HepG2 (cell line): ENCODE measurements around the gene ARHGEF4. TPM values are rescaled to one million over a fixed set of nuclear protein-coding genes. Genes with fewer than 3 reads are reported as not detected.

Experiments
- ATAC-seq: fragments of 200-7000 bp; cut with Tn5 transposase; 3 replicates; pipeline ENCODE4 v1.9.1; 2020; ENCODE audit warnings: mild to moderate bottlenecking, moderate library complexity
- BruUV-seq: library from RNA; stranded (reverse); fragments of 400-500 nt; replicated peaks from 2 replicates; lab custom pipeline; 2021; lab: Mats Ljungman, UMichigan
- CTCF ChIA-PET: fragments of 300-600 bp; formaldehyde crosslinking; extraction: SDS; loops from one replicate; lab custom pipeline; 2021; ENCODE audit warnings: low total read pairs, inconsistent platforms, low intra/inter-chr PET ratio; lab: Yijun Ruan, JAX
- POLR2A ChIA-PET: fragments of 350-600 bp; sonication (Branson Sonifier 250); formaldehyde crosslinking; loops from one replicate; lab custom pipeline; 2020; ENCODE audit warnings: antibody characterized with exemption, inconsistent platforms; lab: Yijun Ruan, JAX
- DNase-seq: peaks from one replicate; pipeline ENCODE4 v3.0.0-alpha.2; 2015; ENCODE audit warnings: low spot score
- FAIRE-seq: peaks from 3 replicates; lab custom pipeline; 2011; peaks lifted over from hg19 to GRCh38; lab: Jason Lieb, UNC
- H2AFZ ChIP-seq: one replicate; pipeline ENCODE4 v1.6.1; 2011; ENCODE audit warnings: low read length, inconsistent platforms
- H3K27ac ChIP-seq: fragments of 300-600 bp; 3 replicates; pipeline ENCODE4 v1.8.0; 2011; ENCODE audit warnings: mixed run types, mild to moderate bottlenecking, mixed read lengths, low read length, inconsistent platforms; ENCODE audit not compliant: insufficient read depth; ENCODE audit errors: extremely low read length
- H3K27me3 ChIP-seq, 2 experiments: fragments of 200-600 bp in 1 of 2; 2 replicates in 1 of 2; 3 replicates in 1 of 2; pipeline versions ENCODE4 v1.6.0 to v1.8.0; 2011; ENCODE audit warnings: low read length in 2 of 2, mild to moderate bottlenecking in 2 of 2, moderate library complexity in 2 of 2, inconsistent platforms in 1 of 2; ENCODE audit not compliant: insufficient read depth in 2 of 2, control insufficient read depth in 1 of 2
- H3K36me3 ChIP-seq, 2 experiments: fragments of 200-600 bp in 1 of 2; replicated peaks in 1 of 2; 2 replicates in 1 of 2; 3 replicates in 1 of 2; pipeline versions ENCODE4 v1.5.1 to v1.8.0; 2011; ENCODE audit warnings: low read length in 2 of 2, inconsistent platforms in 1 of 2; ENCODE audit not compliant: insufficient read depth in 2 of 2, control insufficient read depth in 1 of 2
- H3K4me1 ChIP-seq: 2 replicates; pipeline ENCODE4 v1.5.1; 2012; ENCODE audit warnings: low read length, inconsistent platforms; ENCODE audit not compliant: insufficient read depth
- H3K4me2 ChIP-seq: 2 replicates; pipeline ENCODE4 v1.6.0; 2011; ENCODE audit warnings: low read depth, low read length, inconsistent platforms
- H3K4me3 ChIP-seq, 3 experiments: fragments of 200-600 bp in 1 of 3; sonication (generic), shearing (Covaris generic) in 1 of 3; replicated peaks in 1 of 3; 2 replicates each; pipeline ENCODE4 v1.5.1; 2011 to 2016; ENCODE audit warnings: low read length in 3 of 3, inconsistent platforms in 2 of 3, low read depth in 2 of 3, mild to moderate bottlenecking in 2 of 3, control low read depth in 1 of 3, mixed read lengths in 1 of 3; ENCODE audit not compliant: insufficient read depth in 1 of 3
- H3K79me2 ChIP-seq: one replicate; pipeline ENCODE4 v1.6.1; 2011; ENCODE audit warnings: low read length, inconsistent platforms; ENCODE audit not compliant: insufficient read depth
- H3K9ac ChIP-seq: 2 replicates; pipeline ENCODE4 v1.6.0; 2011; ENCODE audit warnings: mild to moderate bottlenecking, low read depth, low read length, inconsistent platforms; ENCODE audit not compliant: insufficient read depth
- H3K9me3 ChIP-seq: 2 replicates; pipeline ENCODE4 v1.5.1; 2012; ENCODE audit warnings: mild to moderate bottlenecking, low read length
- H4K20me1 ChIP-seq: 2 replicates; pipeline ENCODE4 v1.6.0; 2011; ENCODE audit warnings: inconsistent platforms, mild to moderate bottlenecking, low read length, moderate library complexity; ENCODE audit not compliant: insufficient read depth
- BORCS8-MEF2B ChIP-seq: sonication (generic); formaldehyde crosslinking; IDR thresholded peaks from 2 replicates; pipeline ENCODE4 v1.8.0; 2022; ENCODE audit warnings: mild to moderate bottlenecking, missing genetic modification reagents
- JUNB ChIP-seq: sonication (generic); formaldehyde crosslinking; IDR thresholded peaks from 2 replicates; pipeline ENCODE4 v1.8.0; 2022; ENCODE audit warnings: missing genetic modification reagents, mild to moderate bottlenecking, borderline replicate concordance
- NFE2 ChIP-seq: sonication (generic); formaldehyde crosslinking; IDR thresholded peaks from 2 replicates; pipeline ENCODE4 v1.4.0; 2020; ENCODE audit warnings: missing genetic modification reagents
- NFIC ChIP-seq: IDR thresholded peaks from 2 replicates; pipeline ENCODE4 v1.6.1; 2012; ENCODE audit warnings: mild to moderate bottlenecking, low read length, inconsistent platforms
- PAWR ChIP-seq: sonication (generic); formaldehyde crosslinking; IDR thresholded peaks from 2 replicates; pipeline ENCODE4 v1.4.0; 2020; ENCODE audit warnings: missing genetic modification reagents, mild to moderate bottlenecking, borderline replicate concordance
- SOX6 ChIP-seq, 2 experiments: fragments of 450-650 bp in 1 of 2; sonication (generic) in 1 of 2; formaldehyde crosslinking in 1 of 2; IDR thresholded peaks; 2 replicates each; pipeline versions ENCODE4 v1.4.0 to v1.6.1; 2017 to 2020; ENCODE audit warnings: antibody characterized with exemption in 1 of 2, mild to moderate bottlenecking in 1 of 2, missing genetic modification reagents in 1 of 2
- SRSF1 ChIP-seq: fragments of 200-400 bp; formaldehyde crosslinking; optimal IDR thresholded peaks from 2 replicates; pipeline ENCODE3; 2017; ENCODE audit warnings: mild to moderate bottlenecking, low read depth, low read length, moderate library complexity
- ZBTB21 ChIP-seq: sonication (generic); formaldehyde crosslinking; IDR thresholded peaks from 2 replicates; pipeline ENCODE4 v1.4.0; 2020; ENCODE audit warnings: missing genetic modification reagents
- ZGPAT ChIP-seq: IDR thresholded peaks from 2 replicates; pipeline ENCODE4 v1.6.1; 2016; ENCODE audit warnings: mild to moderate bottlenecking
- ZNF281 ChIP-seq: sonication (generic); formaldehyde crosslinking; IDR thresholded peaks from 2 replicates; pipeline ENCODE4 v1.4.0; 2020; ENCODE audit warnings: missing genetic modification reagents, borderline replicate concordance
- ZNF543 ChIP-seq: sonication (generic); formaldehyde crosslinking; IDR thresholded peaks from 2 replicates; pipeline ENCODE4 v1.4.0; 2020; ENCODE audit warnings: mild to moderate bottlenecking, missing genetic modification reagents
- ZNF768 ChIP-seq: sonication (generic); formaldehyde crosslinking; IDR thresholded peaks from 2 replicates; pipeline ENCODE4 v1.4.0; 2020; ENCODE audit warnings: missing genetic modification reagents
- WGBS: methylation state at CpG from one replicate; pipeline ENCODE4 v1.1.6; 2017; ENCODE audit warnings: low lambda C conversion rate; 5-methylcytosine and 5-hydroxymethylcytosine counted together
- in situ Hi-C: cut with HindIII; loops from 2 replicates; pipeline ENCODE4 v1.10.0; 2017; ENCODE audit warnings: low pct_unique_long_range_greater_than_20kb; ENCODE audit not compliant: extremely low pct_ligation_motif_present
- intact Hi-C: fragments of 100-400 bp; cut with micrococcal nuclease; formaldehyde crosslinking; loops from one replicate; pipeline ENCODE4 v1.10.0; 2022; ENCODE audit not compliant: unreplicated experiment
- polyA plus RNA-seq, 8 experiments: library from polyadenylated mRNA; depleted of rRNA in 3 of 8; stranded (reverse) in 7 of 8; unstranded in 1 of 8; fragments of >200 nt; fragmentation: Illumina TruSeq in 4 of 8; extraction: Trizol in 4 of 8; gene quantifications; 2 replicates each; pipeline versions ENCODE4 v1.2.1 to v1.2.3, GENCODE V29; 2011 to 2016; ENCODE audit warnings: low read depth in 4 of 8, missing spikeins in 1 of 8, mixed read lengths in 1 of 8; ENCODE audit not compliant: insufficient read depth in 1 of 8
- total RNA-seq, 5 experiments: library from RNA; depleted of rRNA; stranded (reverse); fragments of >200 nt; fragmentation: Illumina TruSeq; extraction: Trizol; gene quantifications; 2 replicates each; pipeline ENCODE4 v1.2.3, GENCODE V29; 2016; ENCODE audit warnings: low read depth in 1 of 5
- TF ChIP-seq, protein P1 (sequence below): sonication (generic); formaldehyde crosslinking; IDR thresholded peaks from 2 replicates; pipeline ENCODE4 v1.5.1; 2020; ENCODE audit warnings: missing genetic modification reagents, mild to moderate bottlenecking, borderline replicate concordance

ARHGEF4 gene
- total and polyA plus RNA-seq, 2 of the 13 experiments (the other 11 are each of a cell fraction or from before 2014, with no cell fraction given) = 0.11 to 0.13 TPM

DNA sequence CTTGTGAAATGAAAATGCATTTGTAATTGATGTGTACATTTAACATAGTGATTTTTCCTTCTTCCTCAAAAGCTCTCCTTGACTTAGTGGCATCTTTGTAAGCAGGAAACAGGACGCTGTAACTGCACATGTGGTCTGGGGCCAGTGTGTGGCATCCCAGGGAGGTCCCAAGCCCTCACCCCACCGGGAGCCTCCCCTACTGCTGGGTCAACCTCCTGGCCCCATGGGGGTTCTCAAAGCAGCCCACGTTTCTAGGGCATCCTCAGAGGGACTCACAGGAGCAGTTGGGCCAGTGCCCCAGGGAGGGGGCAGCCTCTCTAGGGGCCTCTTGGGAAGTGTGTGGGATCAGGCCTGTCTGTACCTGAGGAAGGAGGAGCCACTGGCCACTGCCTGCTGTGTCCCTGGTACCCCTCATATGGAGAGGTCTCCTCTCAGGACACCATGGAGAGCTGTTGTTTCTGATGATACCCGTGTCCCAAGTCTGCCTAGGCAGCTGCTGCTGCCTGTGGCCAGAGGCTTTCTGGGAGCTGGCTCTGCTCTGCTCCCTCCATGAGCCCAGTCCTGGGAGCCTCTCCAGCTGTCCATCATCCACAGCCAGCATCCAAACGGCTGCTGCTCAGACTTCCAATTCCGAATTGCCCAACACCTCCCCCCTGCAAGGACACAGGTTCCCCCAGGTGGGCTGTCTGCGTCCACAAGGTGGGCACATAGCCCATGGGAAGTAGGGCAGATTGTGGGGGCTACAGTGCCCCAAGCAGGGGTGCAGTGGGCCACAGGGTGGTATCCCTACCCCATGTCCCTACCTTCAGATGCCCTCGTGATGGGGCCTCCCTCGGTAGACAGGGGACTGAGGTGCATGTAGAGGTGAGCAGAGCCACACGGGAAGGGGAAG, 13.4 kb downstream of the ARHGEF4 start:
- Histone ChIP-seq H3K4me3 (no peak overlapping the region), H3K36me3 (no peaks in the 10 kb centered on the region), H3K27me3 (peaks cover 13 to 59% of the 10 kb centered on the region in 2 experiments; a peak in 3 of 5 replicates), H3K4me1 (no peaks in the 10 kb centered on the region), H2AFZ (no peak overlapping the region), H3K4me2 (no peak overlapping the region), H3K9ac (no peak overlapping the region), H3K79me2 (no peaks in the 10 kb centered on the region), H3K27ac (no peak overlapping the region), H4K20me1 (no peaks in the 10 kb centered on the region), H3K9me3 (no peaks in the 10 kb centered on the region)
- in situ Hi-C loops = no loop called here
- no peak for ATAC-seq
- BruUV-seq = no TSS peak
- DNase-seq = no peak
- intact Hi-C loops = no loop called here
- WGBS = 6% methylated on average over 6 of the region's 10 CpGs
- ChIA-PET POLR2A (no interaction called here), CTCF (no interaction called here)
- no peak for FAIRE-seq
- TF ChIP-seq JUNB (CRISPR knock-in tag) = no peak
- no peak for TF ChIP-seq ZBTB21 (CRISPR knock-in tag)
- TF ChIP-seq ZNF543 = no peak
- no peak for TF ChIP-seq ZNF768 (CRISPR knock-in tag)
- TF ChIP-seq, protein P1, sequence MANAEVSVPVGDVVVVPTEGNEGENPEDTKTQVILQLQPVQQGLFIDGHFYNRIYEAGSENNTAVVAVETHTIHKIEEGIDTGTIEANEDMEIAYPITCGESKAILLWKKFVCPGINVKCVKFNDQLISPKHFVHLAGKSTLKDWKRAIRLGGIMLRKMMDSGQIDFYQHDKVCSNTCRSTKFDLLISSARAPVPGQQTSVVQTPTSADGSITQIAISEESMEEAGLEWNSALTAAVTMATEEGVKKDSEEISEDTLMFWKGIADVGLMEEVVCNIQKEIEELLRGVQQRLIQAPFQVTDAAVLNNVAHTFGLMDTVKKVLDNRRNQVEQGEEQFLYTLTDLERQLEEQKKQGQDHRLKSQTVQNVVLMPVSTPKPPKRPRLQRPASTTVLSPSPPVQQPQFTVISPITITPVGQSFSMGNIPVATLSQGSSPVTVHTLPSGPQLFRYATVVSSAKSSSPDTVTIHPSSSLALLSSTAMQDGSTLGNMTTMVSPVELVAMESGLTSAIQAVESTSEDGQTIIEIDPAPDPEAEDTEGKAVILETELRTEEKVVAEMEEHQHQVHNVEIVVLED (CRISPR knock-in tag) = no peak
- no peak for TF ChIP-seq ZGPAT (CRISPR knock-in tag)
- TF ChIP-seq BORCS8-MEF2B (CRISPR knock-in tag) = no peak
- no peak for TF ChIP-seq ZNF281 (CRISPR knock-in tag)
- no peak for TF ChIP-seq SRSF1
- TF ChIP-seq NFE2 = no peak
- TF ChIP-seq SOX6 (IDR thresholded peaks at IDR 0.05) = no peak
- no peak for TF ChIP-seq SOX6 (CRISPR knock-in tag; IDR thresholded peaks at IDR 0.05)
- TF ChIP-seq PAWR (CRISPR knock-in tag) = no peak
- TF ChIP-seq NFIC = no peak
